ENCODE results near the gene TMPRSS7. TPM values are rescaled to one million over a fixed set of nuclear protein-coding genes. Genes with fewer than 3 reads are reported as not detected.
A peak's percentile ranks its signal among the peaks of the same experiment; 100 is the strongest.

Gene TMPRSS7
- total RNA-seq, 1 donor from 2014 or later = not detected

GRCh38 chr3:112003321-112004080 lies 31.0 kb upstream of the TMPRSS7 start:
- no peaks in the 10 kb centered on the region for H3K9me3 Mint-ChIP-seq
- DNase-seq (ENCODE audit: low read depth, low spot score) = no peak
- H3K36me3 Mint-ChIP-seq (ENCODE audit: low read depth) = peaks cover 25% of the 10 kb centered on the region
- no peak for TF ChIP-seq CTCF (conservative IDR thresholded peaks at IDR 0.05)
- H3K4me3 Mint-ChIP-seq = peak overlapping the region; percentile 99
- no peak overlapping the region for H3K27ac Mint-ChIP-seq (ENCODE audit: unreplicated experiment)
- no peaks in the 10 kb centered on the region for H3K27me3 Mint-ChIP-seq (ENCODE audit: low read depth)
- H3K4me1 Mint-ChIP-seq = peaks cover 57% of the 10 kb centered on the region

- Mint-ChIP-seq H3K9me3 (no peaks in the 10 kb centered on the region), H3K27ac (ENCODE audit: unreplicated experiment) (no peak overlapping the region), H3K4me3 (peak overlapping the region; percentile 99), H3K27me3 (ENCODE audit: low read depth) (no peaks in the 10 kb centered on the region), H3K4me1 (peaks cover 59% of the 10 kb centered on the region), H3K36me3 (ENCODE audit: low read depth) (peaks cover 30% of the 10 kb centered on the region)
- no peak for TF ChIP-seq CTCF (conservative IDR thresholded peaks at IDR 0.05)
- DNase-seq (ENCODE audit: low read depth, low spot score) = no peak
Measured at GRCh38 chr3:112004187-112004586, 30.3 kb upstream of the TMPRSS7 start.

- Mint-ChIP-seq H3K4me1 (peaks cover 60% of the 10 kb centered on the region), H3K9me3 (no peaks in the 10 kb centered on the region), H3K36me3 (ENCODE audit: low read depth) (peaks cover 30% of the 10 kb centered on the region), H3K27ac (ENCODE audit: unreplicated experiment) (no peak overlapping the region), H3K4me3 (peak overlapping the region; percentile 99), H3K27me3 (ENCODE audit: low read depth) (no peaks in the 10 kb centered on the region)
- no peak for TF ChIP-seq CTCF (conservative IDR thresholded peaks at IDR 0.05)
- no peak for DNase-seq (ENCODE audit: low read depth, low spot score)
Measured at GRCh38 chr3:112004669-112005068, 29.9 kb upstream of the TMPRSS7 start.

GRCh38 chr3:112005091-112005672 lies 29.4 kb upstream of the TMPRSS7 start:
- TF ChIP-seq CTCF (conservative IDR thresholded peaks at IDR 0.05) = no peak
- no peaks in the 10 kb centered on the region for H3K9me3 Mint-ChIP-seq
- no peaks in the 10 kb centered on the region for H3K27me3 Mint-ChIP-seq (ENCODE audit: low read depth)
- H3K4me1 Mint-ChIP-seq = peaks cover 65% of the 10 kb centered on the region
- no peak overlapping the region for H3K27ac Mint-ChIP-seq (ENCODE audit: unreplicated experiment)
- H3K4me3 Mint-ChIP-seq = peak overlapping the region; percentile 99
- H3K36me3 Mint-ChIP-seq (ENCODE audit: low read depth) = peaks cover 30% of the 10 kb centered on the region
- DNase-seq (ENCODE audit: low read depth, low spot score) = no peak

- TF ChIP-seq CTCF (conservative IDR thresholded peaks at IDR 0.05) = no peak
- Mint-ChIP-seq H3K9me3 (no peaks in the 10 kb centered on the region), H3K36me3 (ENCODE audit: low read depth) (peaks cover 30% of the 10 kb centered on the region), H3K27ac (ENCODE audit: unreplicated experiment) (no peak overlapping the region), H3K4me3 (no peak overlapping the region), H3K4me1 (peaks cover 59% of the 10 kb centered on the region), H3K27me3 (ENCODE audit: low read depth) (no peaks in the 10 kb centered on the region)
- DNase-seq (ENCODE audit: low read depth, low spot score) = no peak
Measured at GRCh38 chr3:112007633-112008032, 26.9 kb upstream of the TMPRSS7 start.

All from neural crest cell (in vitro differentiated cells).